ENCODE measurements around the gene LMOD1. TPM values are rescaled to one million over a fixed set of nuclear protein-coding genes. Genes with fewer than 3 reads are reported as not detected.

The LMOD1 gene
- total RNA-seq, 1 donor from 2014 or later, result 24.2 TPM

GRCh38 chr1:201850053-201850397 is 96.3 kb downstream of the LMOD1 start:
- Histone ChIP-seq H3K4me1 (peaks cover 19% of the 10 kb centered on the region), H3K27me3 (ENCODE audit: low read depth) (no peaks in the 10 kb centered on the region), H3K4me3 (no peak overlapping the region), H3K27ac (peak overlapping the region; percentile 42), H3K36me3 (peaks cover 73% of the 10 kb centered on the region), H3K9me3 (no peaks in the 10 kb centered on the region)
- intact Hi-C loops (cut with DNase I), result no loop called here
- DNase-seq, result no peak
- peak; percentile 77 to 95 for ATAC-seq
- no peak for TF ChIP-seq CTCF (IDR thresholded peaks at IDR 0.05)

- H3K9me3 ChIP-seq, result no peaks in the 10 kb centered on the region
- H3K36me3 ChIP-seq, result peaks cover 68% of the 10 kb centered on the region
- H3K4me3 ChIP-seq, result no peak overlapping the region
- peak overlapping the region; percentile 42 for H3K27ac ChIP-seq
- H3K27me3 ChIP-seq (ENCODE audit: low read depth), result no peaks in the 10 kb centered on the region
- no peak for TF ChIP-seq CTCF (IDR thresholded peaks at IDR 0.05)
- intact Hi-C loops (cut with DNase I), result no loop called here
- ATAC-seq (peak in 1 of 2 donors; percentile 71), DNase-seq (no peak)
- peaks cover 19% of the 10 kb centered on the region for H3K4me1 ChIP-seq
Measured at GRCh38 chr1:201849372-201850052, 96.8 kb downstream of the LMOD1 start.

- Histone ChIP-seq H3K27ac (no peak overlapping the region), H3K36me3 (peaks cover 55% of the 10 kb centered on the region)
Measured at GRCh38 chr1:201848230-201848629, 98.1 kb downstream of the LMOD1 start.

GRCh38 chr1:201847150-201847549 is 99.2 kb downstream of the LMOD1 start:
- no peak for DNase-seq
- Histone ChIP-seq H3K4me1 (peaks cover 29% of the 10 kb centered on the region), H3K9me3 (no peaks in the 10 kb centered on the region), H3K36me3 (peaks cover 45% of the 10 kb centered on the region), H3K27me3 (ENCODE audit: low read depth) (no peaks in the 10 kb centered on the region), H3K27ac (no peak overlapping the region), H3K4me3 (no peak overlapping the region)
- intact Hi-C loops (cut with DNase I), result no loop called here
- TF ChIP-seq CTCF (IDR thresholded peaks at IDR 0.05), result no peak
- ATAC-seq, result no peak

More at GRCh38 chr1:201848230-201848629, 98.1 kb downstream of the LMOD1 start:
- no peak for TF ChIP-seq CTCF (IDR thresholded peaks at IDR 0.05)
- ATAC-seq (no peak), DNase-seq (no peak)
- Histone ChIP-seq H3K4me3 (no peak overlapping the region), H3K27me3 (ENCODE audit: low read depth) (no peaks in the 10 kb centered on the region), H3K9me3 (no peaks in the 10 kb centered on the region), H3K4me1 (peaks cover 19% of the 10 kb centered on the region)
- intact Hi-C loops (cut with DNase I), result no loop called here

Small RNA genes lying within 50 kb of the gene (microRNA-seq; reads per million reads assigned to microRNA genes)
- gene MIR6739 (ENCODE audit: borderline number of aligned reads), result not detected

Other genes with a start within 250 kb of the LMOD1 start
- 34.1 TPM for gene IPO9, start 117.4 kb downstream of the LMOD1 start, total RNA-seq
- 7.8 TPM for gene SHISA4, start 57.6 kb downstream of the LMOD1 start, total RNA-seq
- gene TIMM17A, start 9.0 kb upstream of the LMOD1 start, total RNA-seq, result 28.5 TPM
- 73.8 TPM for gene RNPEP, start 36.1 kb upstream of the LMOD1 start, total RNA-seq
- 74.1 TPM for gene ELF3, start 64.0 kb upstream of the LMOD1 start, total RNA-seq
- gene GPR37L1, start 176.4 kb upstream of the LMOD1 start, total RNA-seq, result 0.06 TPM
- gene ARL8A, start 198.2 kb upstream of the LMOD1 start, total RNA-seq, result 98.0 TPM
- 8.5 TPM for gene PTPN7, start 214.1 kb upstream of the LMOD1 start, total RNA-seq
- gene LGR6, start 247.3 kb upstream of the LMOD1 start, total RNA-seq, result 1.7 TPM

All from lower lobe of right lung (tissue), 2 donors.